GM19438 (cell line): ENCODE measurements around the gene FGD3.

ENCODE experiments used
- ATAC-seq: cut with Tn5 transposase; IDR thresholded peaks from one replicate; pipeline ENCODE4 v1.9.1; 2021; ENCODE audit warnings: low read depth; ENCODE audit not compliant: unreplicated experiment

The FGD3 gene

GRCh38 chr9:93025736-93026135 is 78.4 kb downstream of the FGD3 start:
- ATAC-seq = no peak

DNA sequence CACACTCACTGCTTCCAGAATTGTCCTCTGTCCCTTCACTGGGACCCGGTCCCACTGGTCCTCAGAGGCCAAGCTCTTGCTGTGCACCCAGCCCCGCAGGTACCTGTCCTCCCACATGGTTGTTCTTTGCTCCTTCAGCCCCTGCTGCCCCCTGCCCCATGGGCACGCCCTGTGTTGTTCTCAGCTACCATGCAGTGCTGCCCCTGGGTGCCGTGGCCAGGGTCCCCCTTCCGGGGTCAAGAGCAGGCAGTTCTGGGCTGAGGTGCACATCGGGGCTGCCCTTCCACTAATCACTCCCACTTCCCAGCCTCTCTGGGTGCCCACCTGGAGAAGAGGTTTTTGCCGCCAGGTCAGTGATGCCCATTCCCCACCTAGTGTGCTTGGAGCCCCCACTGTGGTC is 79.3 kb downstream of the FGD3 start:
- no peak for ATAC-seq

- no peak for ATAC-seq
These were observed 80.4 kb downstream of the FGD3 start for GRCh38 chr9:93027750-93028149.

DNA sequence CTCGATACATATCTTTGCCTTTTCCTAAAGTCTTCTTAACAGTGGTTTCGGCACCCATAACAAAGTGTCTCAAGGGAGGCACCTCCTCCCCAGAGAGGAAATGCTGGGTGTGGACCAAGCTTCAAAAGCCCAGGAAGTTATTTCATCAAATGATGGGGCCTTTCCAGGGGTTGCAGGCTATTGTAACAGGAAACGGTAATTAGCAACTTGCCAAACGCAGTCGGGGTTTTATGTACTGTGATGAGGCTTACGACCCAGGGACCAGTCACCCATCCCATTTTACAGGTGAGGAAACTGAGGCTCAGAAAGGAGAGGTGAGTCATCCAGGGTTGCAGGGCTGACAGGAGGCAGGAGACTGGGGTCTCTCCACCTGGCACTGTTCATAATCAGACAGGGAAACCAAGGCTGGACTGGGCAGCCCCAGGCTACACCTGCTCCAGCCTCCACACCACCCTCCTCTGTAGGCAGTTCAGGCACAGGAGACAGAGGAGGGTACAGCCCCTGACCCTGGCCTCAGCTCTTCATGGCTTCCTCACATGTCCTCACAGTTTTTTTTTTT is 81.2 kb downstream of the FGD3 start:
- no peak for ATAC-seq

- ATAC-seq = no peak
These were observed 83.6 kb downstream of the FGD3 start for GRCh38 chr9:93030642-93031628.

GRCh38 chr9:93031629-93032430 is 84.5 kb downstream of the FGD3 start:
- ATAC-seq = no peak

DNA sequence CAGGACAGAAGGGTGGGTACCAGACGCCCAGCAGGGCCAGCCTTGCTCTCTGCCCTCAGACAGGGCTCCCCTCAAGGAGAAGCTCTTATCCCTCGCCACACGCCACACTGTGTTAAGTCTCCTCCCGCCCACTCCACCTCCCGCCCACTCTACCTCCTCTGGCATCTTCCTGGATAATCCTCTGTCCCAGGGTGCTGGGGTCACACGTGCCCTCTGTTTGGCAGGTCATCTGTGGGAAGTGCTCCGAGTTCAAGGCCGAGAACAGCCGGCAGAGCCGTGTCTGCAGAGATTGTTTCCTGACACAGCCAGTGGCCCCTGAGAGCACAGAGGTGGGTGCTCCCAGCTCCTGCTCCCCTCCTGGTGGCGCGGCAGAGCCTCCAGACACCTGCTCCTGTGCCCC is 85.2 kb downstream of the FGD3 start:
- no peak for ATAC-seq

- no peak for ATAC-seq
These were observed 86.2 kb downstream of the FGD3 start for GRCh38 chr9:93033531-93033930.

DNA sequence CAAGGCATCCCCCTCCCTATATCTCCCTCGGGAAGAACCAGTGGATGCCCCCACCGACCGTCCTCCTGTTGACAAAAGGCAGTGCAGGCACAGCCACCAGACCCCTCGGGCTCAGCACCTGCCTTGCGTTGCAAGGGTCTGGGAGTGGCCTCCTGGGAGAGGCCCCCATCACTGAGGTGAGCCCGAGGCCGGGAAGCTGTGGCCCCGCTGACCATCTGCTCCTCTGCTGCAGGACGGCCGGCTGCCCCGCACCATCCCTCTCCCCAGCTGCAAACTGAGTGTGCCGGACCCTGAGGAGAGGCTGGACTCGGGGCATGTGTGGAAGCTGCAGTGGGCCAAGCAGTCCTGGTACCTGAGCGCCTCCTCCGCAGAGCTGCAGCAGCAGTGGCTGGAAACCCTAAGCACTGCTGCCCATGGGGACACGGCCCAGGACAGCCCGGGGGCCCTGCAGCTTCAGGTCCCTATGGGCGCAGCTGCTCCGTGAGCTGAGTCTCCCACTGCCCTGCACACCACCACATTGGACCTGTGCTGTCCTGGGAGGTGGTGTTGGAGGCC is 87.9 kb downstream of the FGD3 start:
- no peak for ATAC-seq

DNA sequence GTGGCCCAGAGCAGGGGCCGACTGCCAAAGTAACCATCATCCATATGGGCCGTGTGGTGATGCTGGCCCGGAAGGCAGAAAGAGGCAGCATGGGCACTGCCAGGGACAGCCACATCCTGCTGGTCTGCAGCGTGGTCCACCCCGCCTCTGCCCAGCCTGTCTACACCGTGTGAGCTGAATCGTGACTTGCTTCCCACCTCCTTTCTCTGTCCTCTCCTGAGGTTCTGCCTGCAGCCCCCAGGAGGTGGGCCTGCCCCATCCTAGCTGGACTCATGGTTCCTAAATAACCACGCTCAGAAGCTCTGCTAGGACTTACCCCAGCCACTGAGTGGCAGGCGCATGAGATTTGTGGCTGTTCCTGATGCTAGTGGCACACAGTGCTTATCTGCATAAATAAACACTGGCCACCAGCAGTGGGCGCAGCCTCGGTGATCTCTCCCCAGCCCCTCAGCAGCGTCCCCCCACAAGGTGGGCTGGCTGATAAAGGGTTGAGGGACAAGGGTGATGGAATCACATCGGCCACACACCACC is 88.6 kb downstream of the FGD3 start:
- ATAC-seq = no peak

DNA sequence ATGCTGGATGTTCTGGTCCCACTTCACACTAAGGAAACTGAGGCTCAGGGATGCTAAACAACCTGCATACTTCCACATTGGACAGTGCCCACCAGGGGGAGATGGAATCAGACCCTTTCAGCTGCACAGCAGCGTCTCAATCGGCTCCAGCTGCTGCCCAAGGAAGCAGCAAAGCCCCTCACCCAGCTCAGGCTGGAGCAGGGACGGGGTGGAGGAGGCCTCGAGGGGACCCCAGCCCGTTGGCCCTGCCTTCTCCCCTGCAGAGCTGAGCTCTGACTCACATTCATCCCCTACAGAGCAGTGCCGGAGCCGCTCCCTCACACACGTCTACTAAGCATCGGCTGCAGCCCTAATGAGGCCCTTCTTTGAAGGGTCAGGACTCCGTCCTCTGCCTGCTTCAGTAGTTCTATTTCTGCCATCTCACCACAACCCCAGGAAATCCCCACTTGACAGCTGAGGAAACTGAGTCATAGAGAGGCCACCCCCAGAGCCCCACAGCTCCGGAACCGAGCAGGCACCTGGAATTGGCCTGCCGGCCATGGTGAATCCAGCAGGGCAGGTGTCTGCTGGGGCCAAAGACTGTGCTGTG is 89.7 kb downstream of the FGD3 start:
- no peak for ATAC-seq

GRCh38 chr9:93037476-93037971 is 90.2 kb downstream of the FGD3 start:
- ATAC-seq = no peak

DNA sequence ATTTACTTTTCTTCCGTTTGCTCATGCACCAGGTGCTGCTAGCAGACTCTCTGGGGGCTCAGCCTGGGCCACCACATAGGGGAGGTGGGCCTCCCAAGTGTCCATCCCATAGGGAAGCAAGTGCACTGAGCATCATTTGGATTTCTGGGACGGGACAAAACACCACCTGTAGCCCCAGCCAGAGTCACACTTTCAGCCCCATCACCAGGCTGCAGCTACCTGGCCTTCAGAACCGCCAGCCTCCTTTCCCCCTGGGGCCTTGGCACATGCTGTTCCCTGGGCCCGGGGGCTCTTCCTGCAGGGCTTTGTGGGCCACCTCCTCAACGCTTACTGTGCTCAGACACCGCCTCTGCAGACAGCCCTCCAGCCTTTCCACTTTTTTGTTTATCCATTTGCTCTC is 91.6 kb downstream of the FGD3 start:
- ATAC-seq = no peak

DNA sequence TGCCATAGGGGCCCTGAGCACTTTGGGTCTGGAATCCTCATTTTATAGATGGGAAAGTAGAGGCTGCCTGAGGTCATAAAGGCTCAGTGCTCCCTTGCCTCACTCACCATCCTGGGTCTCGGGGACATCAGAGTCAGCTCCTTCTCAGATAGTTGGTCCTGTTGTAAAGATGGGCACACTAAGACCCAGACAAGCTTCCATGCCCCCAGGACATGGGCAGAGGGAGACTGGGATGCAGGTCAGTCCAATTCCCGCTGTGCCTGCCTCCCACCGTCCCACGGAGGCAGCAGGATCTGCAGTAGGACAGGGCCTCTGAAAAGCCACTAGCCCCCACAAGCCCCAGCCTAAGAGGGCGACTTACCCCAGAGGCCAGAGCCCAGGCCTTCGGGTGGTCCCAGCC is 92.1 kb downstream of the FGD3 start:
- no peak for ATAC-seq

- no peak for ATAC-seq
These were observed 92.7 kb downstream of the FGD3 start for GRCh38 chr9:93039976-93040375.

GRCh38 chr9:93040409-93040808 is 93.1 kb downstream of the FGD3 start:
- no peak for ATAC-seq

- ATAC-seq = no peak
These were observed 93.9 kb downstream of the FGD3 start for GRCh38 chr9:93041108-93041802.

- ATAC-seq = no peak
These were observed 95.8 kb downstream of the FGD3 start for GRCh38 chr9:93043122-93043521.

DNA sequence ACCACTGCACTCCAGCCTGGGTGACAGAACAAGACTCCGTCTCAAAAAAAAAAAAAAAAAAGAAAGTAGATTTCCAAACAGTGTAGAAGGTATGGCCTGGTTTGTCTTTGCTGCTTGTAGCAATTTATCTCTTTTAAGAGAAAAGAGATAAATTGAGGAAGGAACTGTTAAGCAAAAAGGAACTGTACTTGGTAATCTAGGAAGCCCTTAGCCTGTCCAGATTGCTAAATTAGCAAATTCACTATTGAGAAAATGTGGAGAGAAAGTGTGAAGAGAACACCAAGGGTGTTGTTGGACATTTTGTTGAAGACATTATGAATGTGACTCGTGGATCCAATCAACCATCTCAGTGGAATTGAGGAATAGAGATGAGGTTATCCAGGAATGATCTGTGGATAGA is 98.2 kb downstream of the FGD3 start:
- no peak for ATAC-seq
